Measurements from ENCODE around the gene NKD2. TPM values are rescaled to one million over a fixed set of nuclear protein-coding genes. Genes with fewer than 3 reads are reported as not detected.

Gene NKD2
- total RNA-seq, 1 donor from 2014 or later = 20.6 TPM

GRCh38 chr5:962386-962785 lies 46.2 kb upstream of the NKD2 start:
- no peak overlapping the region for H3K27ac Mint-ChIP-seq (ENCODE audit: unreplicated experiment)
- H3K9me3 Mint-ChIP-seq = no peaks in the 10 kb centered on the region
- H3K4me1 Mint-ChIP-seq = peaks cover 10% of the 10 kb centered on the region
- H3K27me3 Mint-ChIP-seq (ENCODE audit: low read depth) = no peaks in the 10 kb centered on the region
- no peak overlapping the region for H3K4me3 Mint-ChIP-seq
- no peak for TF ChIP-seq CTCF (conservative IDR thresholded peaks at IDR 0.05)
- no peak for DNase-seq (ENCODE audit: low read depth, low spot score)
- H3K36me3 Mint-ChIP-seq (ENCODE audit: low read depth) = no peaks in the 10 kb centered on the region

- Mint-ChIP-seq H3K36me3 (ENCODE audit: low read depth) (no peaks in the 10 kb centered on the region), H3K27ac (ENCODE audit: unreplicated experiment) (no peak overlapping the region), H3K4me3 (no peak overlapping the region), H3K4me1 (peaks cover 14% of the 10 kb centered on the region), H3K27me3 (ENCODE audit: low read depth) (no peaks in the 10 kb centered on the region), H3K9me3 (no peaks in the 10 kb centered on the region)
- no peak for DNase-seq (ENCODE audit: low read depth, low spot score)
- TF ChIP-seq CTCF (conservative IDR thresholded peaks at IDR 0.05) = no peak
Observed at GRCh38 chr5:962801-963200, 45.8 kb upstream of the NKD2 start.

- Mint-ChIP-seq H3K27ac (ENCODE audit: unreplicated experiment) (no peak overlapping the region), H3K36me3 (ENCODE audit: low read depth) (no peaks in the 10 kb centered on the region), H3K9me3 (no peaks in the 10 kb centered on the region), H3K27me3 (ENCODE audit: low read depth) (peaks cover 1% of the 10 kb centered on the region), H3K4me3 (no peak overlapping the region), H3K4me1 (peaks cover 17% of the 10 kb centered on the region)
- DNase-seq (ENCODE audit: low read depth, low spot score) = no peak
- no peak for TF ChIP-seq CTCF (conservative IDR thresholded peaks at IDR 0.05)
Observed at GRCh38 chr5:963310-963672, 45.3 kb upstream of the NKD2 start.

- Mint-ChIP-seq H3K9me3 (no peaks in the 10 kb centered on the region), H3K27me3 (ENCODE audit: low read depth) (peaks cover 3% of the 10 kb centered on the region), H3K36me3 (ENCODE audit: low read depth) (no peaks in the 10 kb centered on the region), H3K27ac (ENCODE audit: unreplicated experiment) (no peak overlapping the region), H3K4me1 (peaks cover 23% of the 10 kb centered on the region), H3K4me3 (no peak overlapping the region)
- no peak for TF ChIP-seq CTCF (conservative IDR thresholded peaks at IDR 0.05)
- DNase-seq (ENCODE audit: low read depth, low spot score) = no peak
Observed at GRCh38 chr5:963673-964531, 44.7 kb upstream of the NKD2 start.

GRCh38 chr5:964821-965220 lies 43.8 kb upstream of the NKD2 start:
- H3K4me1 Mint-ChIP-seq = peaks cover 29% of the 10 kb centered on the region
- H3K27me3 Mint-ChIP-seq (ENCODE audit: low read depth) = peaks cover 3% of the 10 kb centered on the region

More at GRCh38 chr5:964821-965220, 43.8 kb upstream of the NKD2 start:
- no peaks in the 10 kb centered on the region for H3K36me3 Mint-ChIP-seq (ENCODE audit: low read depth)
- no peaks in the 10 kb centered on the region for H3K9me3 Mint-ChIP-seq
- no peak overlapping the region for H3K27ac Mint-ChIP-seq (ENCODE audit: unreplicated experiment)
- DNase-seq (ENCODE audit: low read depth, low spot score) = no peak
- H3K4me3 Mint-ChIP-seq = no peak overlapping the region
- TF ChIP-seq CTCF (conservative IDR thresholded peaks at IDR 0.05) = no peak
